WI38 (cell line): ENCODE measurements around the gene IPO5.

Experiments used
- H3K4me3 ChIP-seq: 2 replicates; pipeline ENCODE4 v1.5.1; 2011; ENCODE audit warnings: low read depth, mild to moderate bottlenecking, control low read depth, low read length
- TF ChIP-seq, protein P1 (sequence below): IDR thresholded peaks from 2 replicates; pipeline ENCODE4 v1.5.1; 2012; ENCODE audit warnings: low read depth, mild to moderate bottlenecking, control low read depth, low read length

IPO5 gene

DNA sequence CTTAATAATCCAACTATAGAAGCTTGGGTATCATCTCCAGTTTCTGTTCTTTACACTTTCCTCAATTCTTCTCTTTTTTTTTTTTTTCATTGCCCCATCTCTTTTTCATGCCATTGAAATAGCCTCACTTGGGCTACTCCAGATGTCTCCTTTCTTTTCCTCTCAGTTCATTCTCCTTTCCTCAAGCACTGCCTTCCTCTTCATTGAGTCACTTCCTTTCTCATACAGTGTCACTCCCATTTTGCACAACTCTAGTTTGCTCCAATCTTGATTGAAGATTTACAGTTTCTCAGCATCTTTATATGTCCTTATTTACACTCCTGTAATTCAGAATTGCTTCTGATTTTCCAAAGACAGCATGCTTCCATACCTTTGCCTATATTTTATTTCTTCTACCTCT lies 61.3 kb downstream of the IPO5 start:
- H3K4me3 ChIP-seq: no peak overlapping the region
- TF ChIP-seq, protein P1, sequence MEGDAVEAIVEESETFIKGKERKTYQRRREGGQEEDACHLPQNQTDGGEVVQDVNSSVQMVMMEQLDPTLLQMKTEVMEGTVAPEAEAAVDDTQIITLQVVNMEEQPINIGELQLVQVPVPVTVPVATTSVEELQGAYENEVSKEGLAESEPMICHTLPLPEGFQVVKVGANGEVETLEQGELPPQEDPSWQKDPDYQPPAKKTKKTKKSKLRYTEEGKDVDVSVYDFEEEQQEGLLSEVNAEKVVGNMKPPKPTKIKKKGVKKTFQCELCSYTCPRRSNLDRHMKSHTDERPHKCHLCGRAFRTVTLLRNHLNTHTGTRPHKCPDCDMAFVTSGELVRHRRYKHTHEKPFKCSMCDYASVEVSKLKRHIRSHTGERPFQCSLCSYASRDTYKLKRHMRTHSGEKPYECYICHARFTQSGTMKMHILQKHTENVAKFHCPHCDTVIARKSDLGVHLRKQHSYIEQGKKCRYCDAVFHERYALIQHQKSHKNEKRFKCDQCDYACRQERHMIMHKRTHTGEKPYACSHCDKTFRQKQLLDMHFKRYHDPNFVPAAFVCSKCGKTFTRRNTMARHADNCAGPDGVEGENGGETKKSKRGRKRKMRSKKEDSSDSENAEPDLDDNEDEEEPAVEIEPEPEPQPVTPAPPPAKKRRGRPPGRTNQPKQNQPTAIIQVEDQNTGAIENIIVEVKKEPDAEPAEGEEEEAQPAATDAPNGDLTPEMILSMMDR: no peak

GRCh38 chr13:98018293-98018692 lies 64.8 kb downstream of the IPO5 start:
- TF ChIP-seq, protein P1: no peak
- H3K4me3 ChIP-seq: no peak overlapping the region

DNA sequence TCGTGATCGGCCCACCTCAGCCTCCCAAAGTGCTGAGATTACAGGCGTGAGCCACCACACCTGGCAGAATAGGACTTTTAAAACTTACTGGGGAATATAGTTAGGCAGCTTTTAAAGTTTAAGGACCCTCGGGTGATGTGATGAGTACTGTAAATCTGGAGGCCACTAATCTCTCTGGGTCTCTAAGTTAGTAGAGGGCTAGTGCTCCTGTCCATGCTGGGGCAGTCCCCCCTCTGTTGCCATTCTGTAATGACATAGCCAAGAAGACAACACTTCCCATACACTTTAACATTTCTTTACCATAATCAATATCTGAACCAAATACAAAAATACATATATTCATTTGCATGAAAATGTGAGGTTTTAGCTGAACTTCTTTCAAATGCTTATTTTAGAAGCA lies 65.7 kb downstream of the IPO5 start:
- TF ChIP-seq, protein P1: no peak
- H3K4me3 ChIP-seq: no peak overlapping the region

DNA sequence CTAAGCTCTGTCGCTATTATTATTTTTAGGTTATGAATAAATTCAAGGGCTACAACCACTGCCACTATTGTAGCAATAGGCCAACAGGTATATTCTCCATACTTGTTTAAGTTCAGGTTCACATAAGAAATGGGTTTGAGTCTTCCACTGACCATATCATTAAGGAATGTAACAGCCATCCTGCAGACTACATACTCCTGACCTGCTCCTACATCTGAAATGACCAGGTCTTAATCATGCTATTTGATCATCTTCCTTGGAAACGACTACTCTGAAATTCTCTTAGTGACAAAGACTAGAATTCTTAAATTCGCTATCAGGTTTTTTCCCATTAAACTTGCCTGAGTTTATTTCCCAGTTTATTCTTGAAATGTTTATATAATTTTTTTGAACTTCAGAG lies 66.8 kb downstream of the IPO5 start:
- TF ChIP-seq, protein P1: no peak
- H3K4me3 ChIP-seq: no peak overlapping the region

GRCh38 chr13:98022210-98022609 lies 68.7 kb downstream of the IPO5 start:
- H3K4me3 ChIP-seq: no peak overlapping the region
- TF ChIP-seq, protein P1: no peak

GRCh38 chr13:98025480-98026025 lies 72.1 kb downstream of the IPO5 start:
- H3K4me3 ChIP-seq: no peak overlapping the region
- TF ChIP-seq, protein P1: no peak

DNA sequence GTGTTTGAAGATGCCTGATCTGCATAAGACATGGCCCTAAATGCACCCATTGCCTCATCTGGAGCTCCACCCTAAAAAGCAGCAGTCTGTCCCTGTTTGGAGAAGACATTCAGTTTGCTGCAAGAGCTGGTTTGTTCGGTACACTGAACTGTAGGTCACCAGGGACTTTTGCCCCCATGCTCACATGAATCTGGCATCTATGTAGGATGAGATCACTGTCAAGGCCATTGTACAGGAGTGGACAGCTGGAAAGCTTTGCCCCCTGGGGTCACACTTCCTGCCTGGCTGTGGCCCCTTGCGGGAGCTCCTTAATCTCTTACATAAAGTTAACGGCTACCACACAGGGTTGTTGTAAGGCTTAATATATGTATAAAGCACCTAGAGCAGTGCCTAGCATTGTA lies 73.0 kb downstream of the IPO5 start:
- TF ChIP-seq, protein P1: no peak
- H3K4me3 ChIP-seq: no peak overlapping the region
